VCaP (cell line): Measurements from ENCODE around the gene PEMT.

Experiments
- H3K27ac ChIP-seq: fragments of 450-650 bp; 2 replicates; pipeline ENCODE4 v1.5.1; 2017
- TF ChIP-seq, protein P1 (sequence below): fragments of 450-650 bp; conservative IDR thresholded peaks from 2 replicates; pipeline ENCODE4 v1.5.1; 2017; ENCODE audit warnings: mild to moderate bottlenecking, moderate library complexity

Gene PEMT

DNA sequence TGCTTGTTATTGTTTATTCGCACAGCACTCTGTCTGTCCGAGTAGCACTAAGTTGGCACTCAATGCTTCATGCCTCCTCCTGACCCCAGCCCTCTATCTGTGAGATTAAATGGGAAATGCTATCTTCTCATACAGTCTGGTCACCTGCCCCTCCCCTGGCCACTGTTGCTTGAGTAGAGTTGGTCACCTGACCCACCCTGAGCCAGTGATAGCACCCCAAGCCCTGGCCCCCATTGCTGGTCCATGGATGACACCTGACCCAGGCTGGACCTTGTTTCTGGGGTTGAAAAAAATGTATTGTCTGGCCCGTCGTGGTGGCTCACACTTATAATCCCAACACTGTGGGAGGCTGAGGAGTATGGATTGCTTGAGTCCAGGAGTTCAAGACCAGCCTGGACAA, 8.5 kb upstream of the PEMT start:
- TF ChIP-seq, protein P1, sequence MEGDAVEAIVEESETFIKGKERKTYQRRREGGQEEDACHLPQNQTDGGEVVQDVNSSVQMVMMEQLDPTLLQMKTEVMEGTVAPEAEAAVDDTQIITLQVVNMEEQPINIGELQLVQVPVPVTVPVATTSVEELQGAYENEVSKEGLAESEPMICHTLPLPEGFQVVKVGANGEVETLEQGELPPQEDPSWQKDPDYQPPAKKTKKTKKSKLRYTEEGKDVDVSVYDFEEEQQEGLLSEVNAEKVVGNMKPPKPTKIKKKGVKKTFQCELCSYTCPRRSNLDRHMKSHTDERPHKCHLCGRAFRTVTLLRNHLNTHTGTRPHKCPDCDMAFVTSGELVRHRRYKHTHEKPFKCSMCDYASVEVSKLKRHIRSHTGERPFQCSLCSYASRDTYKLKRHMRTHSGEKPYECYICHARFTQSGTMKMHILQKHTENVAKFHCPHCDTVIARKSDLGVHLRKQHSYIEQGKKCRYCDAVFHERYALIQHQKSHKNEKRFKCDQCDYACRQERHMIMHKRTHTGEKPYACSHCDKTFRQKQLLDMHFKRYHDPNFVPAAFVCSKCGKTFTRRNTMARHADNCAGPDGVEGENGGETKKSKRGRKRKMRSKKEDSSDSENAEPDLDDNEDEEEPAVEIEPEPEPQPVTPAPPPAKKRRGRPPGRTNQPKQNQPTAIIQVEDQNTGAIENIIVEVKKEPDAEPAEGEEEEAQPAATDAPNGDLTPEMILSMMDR = no peak
- no peak overlapping the region for H3K27ac ChIP-seq

DNA sequence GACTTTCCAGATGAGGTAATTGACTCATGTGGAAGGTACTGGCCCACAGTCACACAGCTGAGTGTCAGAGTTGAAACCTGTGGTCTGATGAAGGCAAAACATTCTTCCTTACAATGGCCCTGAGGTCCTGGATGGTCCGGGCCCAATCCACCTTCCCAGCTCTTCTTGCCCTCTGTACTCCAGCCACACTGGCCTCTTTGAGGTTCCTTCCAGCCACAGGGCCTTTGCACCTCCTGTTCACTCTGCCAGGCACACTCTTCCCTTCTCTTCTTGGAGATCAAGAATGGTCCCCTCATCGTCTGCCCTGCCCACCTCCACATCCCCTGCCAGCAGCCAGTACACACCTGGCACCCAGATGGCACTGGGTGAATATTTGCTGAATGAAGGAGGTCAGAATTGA, 6.5 kb upstream of the PEMT start:
- H3K27ac ChIP-seq = no peak overlapping the region
- TF ChIP-seq, protein P1 = no peak

- TF ChIP-seq, protein P1 = no peak
- no peak overlapping the region for H3K27ac ChIP-seq
Observed at GRCh38 chr17:17595755-17596154, 4.2 kb upstream of the PEMT start.

- TF ChIP-seq, protein P1 = no peak
- H3K27ac ChIP-seq = no peak overlapping the region
Observed at GRCh38 chr17:17593222-17593620, 1.7 kb upstream of the PEMT start.

DNA sequence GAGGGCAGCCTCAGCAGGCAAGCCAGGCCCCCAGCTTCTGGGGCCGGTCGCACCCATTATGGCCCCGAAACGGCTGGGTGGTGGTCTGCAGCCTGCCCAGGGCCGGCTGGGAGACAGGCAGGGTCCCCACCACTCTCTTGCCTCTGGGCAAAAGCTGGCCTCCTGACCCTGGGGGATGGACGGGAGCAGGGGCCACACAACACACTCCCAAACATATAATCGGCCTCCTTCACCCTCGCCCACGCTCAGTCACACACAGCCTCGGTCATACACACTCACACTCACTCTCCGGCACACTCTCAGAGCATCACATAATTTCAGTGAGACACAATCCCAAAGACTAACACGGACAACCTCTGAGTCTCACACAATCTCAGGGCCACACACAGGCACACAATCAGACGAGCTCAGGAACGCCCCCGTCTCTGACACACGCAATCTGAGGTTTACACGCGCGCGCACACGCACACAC, 589 bp downstream of the PEMT start:
- TF ChIP-seq, protein P1 = no peak
- H3K27ac ChIP-seq = peak overlapping the region; percentile 81

DNA sequence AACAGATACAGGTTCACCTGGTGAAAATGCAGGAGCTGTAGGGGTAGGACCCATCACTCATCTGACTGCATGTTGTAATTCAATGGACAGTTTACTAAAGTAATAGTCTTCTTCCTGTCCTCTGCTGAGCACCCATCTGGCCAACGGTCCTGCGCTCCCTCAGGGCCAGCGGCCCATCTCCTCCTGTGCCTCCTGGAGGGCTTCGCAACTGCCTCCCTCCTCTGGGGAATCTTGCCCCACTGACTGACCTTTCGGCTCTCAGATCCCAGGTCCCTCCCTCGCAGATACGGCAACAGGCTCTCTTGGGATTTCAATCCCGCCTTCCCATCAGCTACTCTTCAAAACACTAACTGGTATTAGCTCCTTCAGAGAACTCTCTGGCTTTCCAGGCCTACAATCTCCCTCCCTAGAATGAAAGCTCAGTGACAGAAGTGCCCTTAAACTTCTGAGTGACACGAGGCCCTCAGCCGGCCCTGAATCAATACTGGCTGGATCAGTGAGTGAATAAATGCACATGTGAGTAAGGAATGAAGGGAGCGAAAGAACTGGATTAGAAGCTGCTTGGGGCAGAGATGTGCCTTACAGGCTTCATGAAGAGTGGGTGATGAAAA, 1.3 kb downstream of the PEMT start:
- TF ChIP-seq, protein P1 = no peak
- H3K27ac ChIP-seq = peak overlapping the region; percentile 81

GRCh38 chr17:17587614-17588337, 3.7 kb downstream of the PEMT start:
- TF ChIP-seq, protein P1 = no peak

More at GRCh38 chr17:17587614-17588337, 3.7 kb downstream of the PEMT start:
- H3K27ac ChIP-seq = no peak overlapping the region
